Measurements from ENCODE around the gene HNRNPA3. TPM values are rescaled to one million over a fixed set of nuclear protein-coding genes. Genes with fewer than 3 reads are reported as not detected.

Gene HNRNPA3
- total RNA-seq (2022; extraction: Qiagen RNA extraction; ENCODE audit: low read depth) = 359 to 444 TPM (median 396 TPM) in 5 replicates

GRCh38 chr2:177212106-177212890, at the start of gene HNRNPA3:
HNRNPA3 (plus strand) TSS chr2:177212794; CDS start chr2:177212800, 6 bp downstream.

GRCh38 chr2:177264693-177265587, 52.3 kb downstream of the HNRNPA3 start, which contains the start of gene NFE2L2:
NFE2L2 (minus strand) TSS chr2:177264727; CDS start chr2:177264576, 151 bp downstream.

Other genes starting within 250 kb of the HNRNPA3 start
- 51.1 to 64.4 TPM (median 60.7 TPM) in 5 replicates for gene NFE2L2, start 51.9 kb downstream of the HNRNPA3 start, total RNA-seq (2022; extraction: Qiagen RNA extraction; ENCODE audit: low read depth)
- 35.7 to 49.7 TPM (median 45.0 TPM) in 5 replicates for gene AGPS, start 180.0 kb downstream of the HNRNPA3 start, total RNA-seq (2022; extraction: Qiagen RNA extraction; ENCODE audit: low read depth)

Measured in A549 treated with RU486 at 1 μM for 4 hours (cell line).